Adrenal gland (tissue), 12 donors: Measurements from ENCODE around the gene S100A8. TPM values are rescaled to one million over a fixed set of nuclear protein-coding genes. Genes with fewer than 3 reads are reported as not detected.

ENCODE experiments used
- DNase-seq, 7 donors: peaks; one replicate each; pipeline ENCODE4 v3.0.0-alpha.2; 2019 to 2020
- H3K27ac ChIP-seq, 5 donors: fragments of 200-600 bp; sonication (generic) in 4 of 5; 1 replicate in 3 of 5; 2 replicates in 2 of 5; pipeline versions ENCODE4 v1.5.1 to v1.8.0; 2016 to 2020; ENCODE audit warnings: mild to moderate bottlenecking in 1 of 5
- H3K27me3 ChIP-seq: fragments of 200-600 bp; 2 replicates; pipeline ENCODE4 v1.8.0; 2021
- H3K36me3 ChIP-seq, 2 donors: fragments of 200-600 bp; replicated peaks in 1 of 2; 1 replicate in 1 of 2; 2 replicates in 1 of 2; pipeline versions ENCODE4 v1.5.1 to v1.8.0; 2018 to 2022
- H3K4me1 ChIP-seq, 2 donors: fragments of 200-600 bp; replicated peaks in 1 of 2; 1 replicate in 1 of 2; 2 replicates in 1 of 2; pipeline versions ENCODE4 v1.5.1 to v1.8.0; 2018 to 2021
- H3K4me3 ChIP-seq, 4 donors: fragments of 200-600 bp; sonication (generic) in 3 of 4; one replicate each; pipeline ENCODE4 v1.5.1; 2016 to 2018
- H3K9me3 ChIP-seq, 3 donors: fragments of 200-600 bp; sonication (generic) in 1 of 3; replicated peaks in 1 of 3; 1 replicate in 2 of 3; 2 replicates in 1 of 3; pipeline versions ENCODE4 v1.5.1 to v1.8.0; 2016 to 2021
- POLR2A ChIP-seq, 2 donors: fragments of 450-650 bp; IDR thresholded peaks; one replicate each; pipeline ENCODE4 v1.6.1; 2017; ENCODE audit warnings: antibody characterized with exemption in 2 of 2, mild to moderate bottlenecking in 2 of 2, moderate library complexity in 1 of 2
- WGBS, 4 donors: extraction: QIAGEN DNeasy Blood & Tissue Kit in 2 of 4; methylation state at CpG; one replicate each; pipeline versions ENCODE4 v1.1.5 to v1.1.7; 2013 to 2017; 5-methylcytosine and 5-hydroxymethylcytosine counted together
- intact Hi-C, 2 donors: fragments of 100-400 bp; cut with DNase I; formaldehyde crosslinking; loops; one replicate each; pipeline versions ENCODE4 v1.14.1 to v1.15.0; 2022 to 2023
- polyA plus RNA-seq, 3 donors: library from polyadenylated mRNA; stranded (reverse); fragments of 200-250 nt in 2 of 3; fragments of 350-450 nt in 1 of 3; fragmentation: Illumina TruSeq in 1 of 3; extraction: RNeasy Lipid Tissue Mini Kit (QIAGEN cat#74804) in 1 of 3; gene quantifications; one replicate each; pipeline ENCODE4 v1.2.3, GENCODE V29; 2013 to 2014
- total RNA-seq, 9 donors: library from RNA; depleted of rRNA in 4 of 9; stranded (reverse); fragments of >200 nt in 4 of 9; fragments of 120-200 nt in 1 of 9; fragmentation: NEBNext Ultra II Directional in 1 of 9; extraction: Animal tissue kit (Norgen Biotek cat#: 25700) in 1 of 9; gene quantifications; one replicate each; pipeline versions ENCODE4 v1.1.0 to v1.2.4, GENCODE V29; 2013 to 2023
- TF ChIP-seq, protein P1 (sequence below), 6 experiments: fragments of 450-650 bp in 4 of 6; fragments of 200-600 bp in 2 of 6; sonication (generic) in 1 of 6; IDR thresholded peaks; 1 replicate in 5 of 6; 2 replicates in 1 of 6; pipeline versions ENCODE4 v1.5.1 to v1.8.0; 2016 to 2021; ENCODE audit warnings: antibody characterized with exemption in 6 of 6, mild to moderate bottlenecking in 2 of 6, moderate library complexity in 1 of 6
- donor health status: healthy with polysubstance abuse.
- donor health status: Bipolar disorder and iron deficiency.
- donor health status: DM: yes; HTN: yes; CAD: no.
- donor health status: DM: no; HTN: no; CAD: no.
- donor health status: DM: no; HTN: no; CAD: no.
- donor health status: DM: yes; HTN: yes; CAD: no.

Gene S100A8
- total and polyA plus RNA-seq, 12 donors, result 3.4 to 257 (median 58.0) TPM

DNA sequence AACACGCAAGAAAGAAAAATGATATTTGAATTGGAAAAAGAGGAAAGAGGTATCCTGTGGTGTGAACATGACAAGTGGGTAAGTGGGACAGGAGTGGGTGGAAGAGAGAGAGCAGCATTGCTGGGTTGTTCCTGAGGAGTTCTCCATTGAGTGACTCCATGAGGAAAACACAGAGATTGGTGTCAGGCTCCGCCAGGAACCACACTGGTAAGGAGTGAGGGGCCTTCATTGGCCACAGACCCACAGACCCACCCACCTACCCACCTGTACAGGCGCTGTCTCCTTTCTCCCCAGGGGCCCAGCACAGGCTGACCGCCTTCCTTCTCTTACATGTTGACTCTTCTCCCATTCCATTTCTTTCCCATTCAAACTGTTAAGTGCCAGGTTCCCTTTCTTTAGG is 46.4 kb upstream of the S100A8 start:
- DNase-seq, result no peak
- H3K4me1 ChIP-seq, result peaks cover 0 to 11% of the 10 kb centered on the region in 2 donors
- H3K27me3 ChIP-seq, result no peaks in the 10 kb centered on the region
- intact Hi-C loops, result no loop called here
- no peaks in the 10 kb centered on the region for H3K9me3 ChIP-seq
- TF ChIP-seq, protein P1, sequence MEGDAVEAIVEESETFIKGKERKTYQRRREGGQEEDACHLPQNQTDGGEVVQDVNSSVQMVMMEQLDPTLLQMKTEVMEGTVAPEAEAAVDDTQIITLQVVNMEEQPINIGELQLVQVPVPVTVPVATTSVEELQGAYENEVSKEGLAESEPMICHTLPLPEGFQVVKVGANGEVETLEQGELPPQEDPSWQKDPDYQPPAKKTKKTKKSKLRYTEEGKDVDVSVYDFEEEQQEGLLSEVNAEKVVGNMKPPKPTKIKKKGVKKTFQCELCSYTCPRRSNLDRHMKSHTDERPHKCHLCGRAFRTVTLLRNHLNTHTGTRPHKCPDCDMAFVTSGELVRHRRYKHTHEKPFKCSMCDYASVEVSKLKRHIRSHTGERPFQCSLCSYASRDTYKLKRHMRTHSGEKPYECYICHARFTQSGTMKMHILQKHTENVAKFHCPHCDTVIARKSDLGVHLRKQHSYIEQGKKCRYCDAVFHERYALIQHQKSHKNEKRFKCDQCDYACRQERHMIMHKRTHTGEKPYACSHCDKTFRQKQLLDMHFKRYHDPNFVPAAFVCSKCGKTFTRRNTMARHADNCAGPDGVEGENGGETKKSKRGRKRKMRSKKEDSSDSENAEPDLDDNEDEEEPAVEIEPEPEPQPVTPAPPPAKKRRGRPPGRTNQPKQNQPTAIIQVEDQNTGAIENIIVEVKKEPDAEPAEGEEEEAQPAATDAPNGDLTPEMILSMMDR (IDR thresholded peaks at IDR 0.05), result no peak
- no peak for TF ChIP-seq POLR2A (IDR thresholded peaks at IDR 0.05)
- H3K27ac ChIP-seq, result no peak overlapping the region
- H3K4me3 ChIP-seq, result no peak overlapping the region
- no peaks in the 10 kb centered on the region for H3K36me3 ChIP-seq
- WGBS, 4 donors, result 88 to 96% (median 90%) methylated on average over 4 of the region's 4 CpGs

DNA sequence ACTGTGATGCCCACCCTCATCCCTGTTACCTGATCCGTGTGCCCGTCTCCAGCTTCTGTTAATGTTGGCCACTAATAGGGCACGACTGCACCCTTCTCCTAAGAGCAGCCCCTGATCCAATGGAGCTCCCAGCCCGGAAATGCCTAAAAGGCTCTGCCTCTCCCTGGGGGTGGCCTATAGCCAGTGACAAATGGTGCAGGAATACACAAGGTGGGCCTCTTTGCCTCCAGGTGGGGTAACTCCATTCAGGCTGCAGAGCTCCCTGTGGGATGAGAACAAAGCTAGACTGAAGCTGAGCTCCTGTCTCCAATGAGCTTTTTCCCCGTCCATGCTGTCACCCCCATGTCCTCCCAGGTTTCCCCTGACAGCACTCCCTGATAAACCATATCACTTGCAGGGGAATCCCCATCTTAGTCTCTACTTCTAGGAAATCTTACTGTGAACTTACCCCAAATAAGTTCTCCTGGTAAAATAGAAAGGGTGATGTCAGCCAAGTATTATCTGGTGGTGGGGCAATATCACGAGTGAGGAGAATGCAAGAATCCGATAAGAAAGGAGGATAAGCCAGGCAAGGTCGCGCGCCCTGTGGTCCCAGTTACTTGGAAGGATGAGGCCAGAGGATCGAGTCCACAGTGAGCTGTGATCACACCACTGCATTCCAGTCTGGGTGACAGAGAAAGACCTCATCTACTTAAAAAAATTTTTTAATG is 44.0 kb upstream of the S100A8 start:
- no peak overlapping the region for H3K27ac ChIP-seq
- 68 to 75% (median 72%) methylated on average over 8 to 11 of the region's 11 CpGs for WGBS, 4 donors
- no peaks in the 10 kb centered on the region for H3K27me3 ChIP-seq
- H3K4me3 ChIP-seq, result no peak overlapping the region
- peaks cover 0 to 6% of the 10 kb centered on the region in 2 donors for H3K4me1 ChIP-seq
- no peaks in the 10 kb centered on the region for H3K36me3 ChIP-seq
- peak in 2 of 7 donors; percentile 13 to 41 for DNase-seq
- intact Hi-C loops, result no loop called here
- no peak for TF ChIP-seq POLR2A (IDR thresholded peaks at IDR 0.05)
- TF ChIP-seq, protein P1 (IDR thresholded peaks at IDR 0.05), result no peak
- H3K9me3 ChIP-seq, result no peaks in the 10 kb centered on the region

DNA sequence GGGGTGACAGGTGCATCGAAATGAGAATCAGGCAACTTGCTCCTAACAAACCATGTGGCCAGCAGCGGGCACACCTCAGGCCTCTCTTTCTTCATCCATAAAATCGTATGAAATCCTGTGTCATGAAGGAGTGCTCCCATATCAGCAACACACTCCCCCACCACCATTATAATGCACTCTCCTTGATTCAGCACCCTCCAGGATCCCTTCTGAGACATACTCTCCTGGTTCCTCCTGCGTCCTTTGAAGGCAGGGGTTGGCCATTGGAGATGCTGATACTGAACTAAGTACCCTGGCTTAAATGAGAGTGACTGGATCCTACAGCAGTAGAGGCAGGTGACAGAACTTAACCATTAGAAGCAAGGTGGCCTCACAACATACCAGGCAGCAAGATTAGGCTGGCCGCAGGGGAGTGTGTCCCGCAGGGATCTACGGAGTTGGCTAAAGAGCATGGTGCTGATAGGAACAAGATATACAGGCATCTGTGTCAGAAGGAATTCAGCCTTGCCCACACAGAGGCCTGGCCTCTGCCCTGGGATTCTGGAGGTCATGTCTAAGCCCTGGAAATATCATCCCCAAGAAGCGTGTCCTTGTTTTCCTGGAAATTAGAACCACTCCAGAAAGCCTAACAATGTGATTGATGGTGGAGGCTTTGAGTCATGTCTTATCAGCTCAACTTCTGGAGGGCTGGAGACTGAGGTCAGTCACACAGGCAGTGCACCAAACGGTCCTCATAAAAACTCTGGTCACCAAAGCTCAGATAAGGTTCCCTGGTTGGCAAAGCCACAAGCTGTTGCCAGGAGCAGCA is 42.2 kb upstream of the S100A8 start:
- Histone ChIP-seq H3K36me3 (no peaks in the 10 kb centered on the region), H3K4me3 (no peak overlapping the region), H3K9me3 (no peaks in the 10 kb centered on the region), H3K27me3 (no peaks in the 10 kb centered on the region), H3K27ac (peak overlapping the region in 1 of 5 donors; percentile 34), H3K4me1 (peaks cover 0 to 6% of the 10 kb centered on the region in 2 donors)
- DNase-seq, result peak; percentile 48 to 90 (median 69)
- no peak for TF ChIP-seq POLR2A (IDR thresholded peaks at IDR 0.05)
- WGBS, 4 donors, result 49 to 57% (median 53%) methylated on average over 9 of the region's 9 CpGs
- intact Hi-C loops, result no loop called here

DNA sequence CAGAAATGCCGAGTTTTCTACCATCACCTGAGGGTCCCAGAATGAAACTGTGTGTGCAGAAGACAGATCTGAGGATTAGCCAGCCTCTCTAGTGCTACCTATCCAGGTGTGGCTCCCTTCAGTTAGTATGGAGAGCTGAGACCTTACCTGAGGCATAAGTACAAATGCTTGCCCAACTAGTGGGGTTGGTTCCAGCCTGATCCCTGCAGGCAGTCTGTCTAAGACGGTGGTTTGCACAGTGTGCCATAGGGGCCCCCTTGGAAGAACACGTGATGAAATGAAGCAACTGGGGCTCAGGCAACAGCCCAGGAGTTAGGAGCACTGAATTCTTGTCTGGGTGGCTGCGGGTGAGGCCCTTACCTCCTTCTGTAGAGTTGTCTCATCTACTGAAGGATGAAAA is 41.1 kb upstream of the S100A8 start:
- 67 to 81% (median 77%) methylated on average over 4 of the region's 4 CpGs for WGBS, 4 donors
- DNase-seq, result no peak
- Histone ChIP-seq H3K4me1 (peaks cover 0 to 6% of the 10 kb centered on the region in 2 donors), H3K36me3 (no peaks in the 10 kb centered on the region), H3K9me3 (no peaks in the 10 kb centered on the region), H3K27me3 (no peaks in the 10 kb centered on the region), H3K4me3 (no peak overlapping the region), H3K27ac (no peak overlapping the region)
- intact Hi-C loops, result no loop called here
- TF ChIP-seq POLR2A (IDR thresholded peaks at IDR 0.05), result no peak
- TF ChIP-seq, protein P1 (IDR thresholded peaks at IDR 0.05), result no peak
